SK-N-SH treated with all-trans-retinoic acid at 6 μM for 48 hours (cell line): ENCODE measurements around the gene SH3RF2.

Source experiments
- GLIS3 ChIP-seq: fragments of 250-450 bp; sonication (Bioruptor Pico); IDR thresholded peaks from 2 replicates; pipeline ENCODE4 v1.5.0; 2020; ENCODE audit warnings: mild to moderate bottlenecking, moderate library complexity
- ISL1 ChIP-seq: fragments of 250-450 bp; sonication (Bioruptor Pico); IDR thresholded peaks from 2 replicates; pipeline ENCODE4 v2.1.2; 2022; ENCODE audit warnings: mild to moderate bottlenecking, moderate library complexity
- OSR1 ChIP-seq: fragments of 250-450 bp; sonication (Bioruptor Pico); IDR thresholded peaks from 2 replicates; pipeline ENCODE4 v1.8.0; 2022; ENCODE audit warnings: moderate library complexity, mild to moderate bottlenecking, inconsistent platforms
- TOX ChIP-seq: fragments of 250-450 bp; sonication (Bioruptor Pico); IDR thresholded peaks from 2 replicates; pipeline ENCODE4 v1.8.0; 2021; ENCODE audit warnings: mild to moderate bottlenecking, moderate library complexity, borderline replicate concordance
- TF ChIP-seq, protein P1 (sequence below): fragments of 250-450 bp; sonication (Bioruptor Pico); IDR thresholded peaks from 2 replicates; pipeline ENCODE4 v1.8.0; 2021; ENCODE audit warnings: low read depth, mild to moderate bottlenecking, moderate library complexity, borderline replicate concordance

DNA sequence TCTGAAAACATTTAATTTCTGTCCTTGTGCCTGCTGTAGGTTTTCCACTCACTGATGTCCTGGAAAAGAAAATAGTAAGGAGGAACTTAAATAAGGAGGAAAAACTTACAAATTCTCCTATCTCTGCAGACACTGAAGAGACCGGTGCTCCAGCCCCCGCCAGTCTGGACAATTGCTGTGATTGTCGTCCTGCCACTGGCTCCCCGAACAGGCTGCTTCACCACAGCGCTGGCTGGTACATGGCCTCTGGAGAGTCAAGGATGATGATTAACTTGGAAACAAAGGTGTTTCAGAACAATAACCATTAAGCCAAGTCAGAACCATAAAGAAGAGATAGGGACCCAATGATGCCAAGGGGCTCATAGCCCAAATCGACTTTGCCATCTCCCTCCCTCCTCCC, 161.7 kb downstream of the SH3RF2 start:
- TF ChIP-seq GLIS3 (CRISPR knock-in tag), result no peak
- no peak for TF ChIP-seq ISL1 (CRISPR knock-in tag)
- no peak for TF ChIP-seq TOX (CRISPR knock-in tag)
- TF ChIP-seq, protein P1, sequence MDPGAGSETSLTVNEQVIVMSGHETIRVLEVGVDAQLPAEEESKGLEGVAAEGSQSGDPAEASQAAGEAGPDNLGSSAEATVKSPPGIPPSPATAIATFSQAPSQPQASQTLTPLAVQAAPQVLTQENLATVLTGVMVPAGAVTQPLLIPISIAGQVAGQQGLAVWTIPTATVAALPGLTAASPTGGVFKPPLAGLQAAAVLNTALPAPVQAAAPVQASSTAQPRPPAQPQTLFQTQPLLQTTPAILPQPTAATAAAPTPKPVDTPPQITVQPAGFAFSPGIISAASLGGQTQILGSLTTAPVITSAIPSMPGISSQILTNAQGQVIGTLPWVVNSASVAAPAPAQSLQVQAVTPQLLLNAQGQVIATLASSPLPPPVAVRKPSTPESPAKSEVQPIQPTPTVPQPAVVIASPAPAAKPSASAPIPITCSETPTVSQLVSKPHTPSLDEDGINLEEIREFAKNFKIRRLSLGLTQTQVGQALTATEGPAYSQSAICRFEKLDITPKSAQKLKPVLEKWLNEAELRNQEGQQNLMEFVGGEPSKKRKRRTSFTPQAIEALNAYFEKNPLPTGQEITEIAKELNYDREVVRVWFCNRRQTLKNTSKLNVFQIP (CRISPR knock-in tag), result no peak
- no peak for TF ChIP-seq OSR1 (CRISPR knock-in tag)
